Vagina (tissue), 2 donors: ENCODE results near the gene CCDC68. TPM values are rescaled to one million over a fixed set of nuclear protein-coding genes. Genes with fewer than 3 reads are reported as not detected.
A peak's percentile ranks its signal among the peaks of the same experiment; 100 is the strongest.

Experiments
- DNase-seq, 2 donors: peaks; one replicate each; pipeline ENCODE4 v3.0.0-alpha.2; 2017; ENCODE audit errors: extremely low spot score in 2 of 2
- H3K27ac ChIP-seq: fragments of 200-600 bp; sonication (generic); one replicate; pipeline ENCODE4 v1.5.1; 2019
- H3K27me3 ChIP-seq: fragments of 200-600 bp; sonication (generic); one replicate; pipeline ENCODE4 v1.5.1; 2019
- H3K36me3 ChIP-seq, 2 donors: fragments of 200-600 bp; sonication (generic); one replicate each; pipeline ENCODE4 v1.5.1; 2017 to 2019
- H3K4me1 ChIP-seq: fragments of 200-600 bp; sonication (generic); one replicate; pipeline ENCODE4 v1.5.1; 2019
- H3K4me3 ChIP-seq, 2 donors: fragments of 200-600 bp; sonication (generic); 1 replicate in 1 of 2; 2 replicates in 1 of 2; pipeline ENCODE4 v1.5.1; 2016 to 2019
- H3K9me3 ChIP-seq: fragments of 200-600 bp; sonication (generic); one replicate; pipeline ENCODE4 v1.5.1; 2019
- CTCF ChIP-seq, 3 experiments: fragments of 450-650 bp in 2 of 3; fragments of 200-600 bp in 1 of 3; sonication (generic) in 1 of 3; IDR thresholded peaks; one replicate each; pipeline ENCODE4 v1.5.1; 2017 to 2019; ENCODE audit warnings: antibody characterized with exemption in 3 of 3, mild to moderate bottlenecking in 2 of 3, moderate library complexity in 2 of 3
- POLR2A ChIP-seq, 2 donors: fragments of 450-650 bp; IDR thresholded peaks; one replicate each; pipeline ENCODE4 v1.6.1; 2017; ENCODE audit warnings: antibody characterized with exemption in 2 of 2, mild to moderate bottlenecking in 2 of 2, moderate library complexity in 2 of 2
- POLR2AphosphoS5 ChIP-seq, 2 donors: sonication (generic); formaldehyde crosslinking; IDR thresholded peaks; one replicate each; pipeline ENCODE4 v1.9.0; 2017; ENCODE audit warnings: antibody characterized with exemption in 2 of 2, mild to moderate bottlenecking in 2 of 2, low read depth in 1 of 2; ENCODE audit not compliant: insufficient read depth in 1 of 2
- intact Hi-C: fragments of 100-400 bp; cut with DNase I; formaldehyde crosslinking; loops from one replicate; pipeline ENCODE4 v1.15.1; 2023
- total RNA-seq: library from RNA; depleted of rRNA; stranded (reverse); fragments of >200 nt; gene quantifications from one replicate; pipeline ENCODE4 v1.2.3, GENCODE V29; 2016

The CCDC68 gene
- total RNA-seq, 1 donor from 2014 or later: 8.1 TPM

- H3K9me3 ChIP-seq: no peaks in the 10 kb centered on the region
- DNase-seq: no peak
- no peaks in the 10 kb centered on the region for H3K27me3 ChIP-seq
- TF ChIP-seq POLR2AphosphoS5 (IDR thresholded peaks at IDR 0.05; ENCODE audit: insufficient read depth in 1 of 2, low read depth in 1 of 2) (no peak), POLR2A (IDR thresholded peaks at IDR 0.05) (no peak), CTCF (IDR thresholded peaks at IDR 0.05) (no peak)
- H3K4me3 ChIP-seq: no peak overlapping the region
- intact Hi-C loops: no loop called here
- H3K36me3 ChIP-seq: no peaks in the 10 kb centered on the region
- no peak overlapping the region for H3K27ac ChIP-seq
- H3K4me1 ChIP-seq: no peaks in the 10 kb centered on the region
Measured at GRCh38 chr18:54947091-54947490, 12.2 kb downstream of the CCDC68 start.

- no peaks in the 10 kb centered on the region for H3K36me3 ChIP-seq
- TF ChIP-seq POLR2AphosphoS5 (IDR thresholded peaks at IDR 0.05; ENCODE audit: insufficient read depth in 1 of 2, low read depth in 1 of 2) (peak in 1 of 2 donors; percentile 78), POLR2A (IDR thresholded peaks at IDR 0.05) (no peak), CTCF (IDR thresholded peaks at IDR 0.05) (no peak)
- intact Hi-C loops: no loop called here
- no peak for DNase-seq
- H3K9me3 ChIP-seq: no peaks in the 10 kb centered on the region
- no peak overlapping the region for H3K27ac ChIP-seq
- H3K27me3 ChIP-seq: no peaks in the 10 kb centered on the region
- H3K4me3 ChIP-seq: peak overlapping the region in 1 of 2 donors; percentile 31
- no peaks in the 10 kb centered on the region for H3K4me1 ChIP-seq
Measured at GRCh38 chr18:54946149-54946581, 13.1 kb downstream of the CCDC68 start.

GRCh38 chr18:54945576-54946125 is 13.6 kb downstream of the CCDC68 start:
- H3K27ac ChIP-seq: peak overlapping the region; percentile 12
- no peak for TF ChIP-seq POLR2AphosphoS5 (IDR thresholded peaks at IDR 0.05; ENCODE audit: insufficient read depth in 1 of 2, low read depth in 1 of 2)
- no peak for TF ChIP-seq CTCF (IDR thresholded peaks at IDR 0.05)
- no peaks in the 10 kb centered on the region for H3K9me3 ChIP-seq
- H3K4me1 ChIP-seq: no peaks in the 10 kb centered on the region
- no peak overlapping the region for H3K4me3 ChIP-seq
- no peaks in the 10 kb centered on the region for H3K36me3 ChIP-seq
- intact Hi-C loops: no loop called here
- no peaks in the 10 kb centered on the region for H3K27me3 ChIP-seq
- no peak for DNase-seq

GRCh38 chr18:54942569-54942968 is 16.7 kb downstream of the CCDC68 start:
- TF ChIP-seq POLR2AphosphoS5 (IDR thresholded peaks at IDR 0.05; ENCODE audit: insufficient read depth in 1 of 2, low read depth in 1 of 2) (no peak), POLR2A (IDR thresholded peaks at IDR 0.05) (no peak), CTCF (IDR thresholded peaks at IDR 0.05) (no peak)
- Histone ChIP-seq H3K4me3 (no peak overlapping the region), H3K27ac (no peak overlapping the region), H3K9me3 (no peaks in the 10 kb centered on the region), H3K36me3 (no peaks in the 10 kb centered on the region), H3K27me3 (no peaks in the 10 kb centered on the region), H3K4me1 (no peaks in the 10 kb centered on the region)
- intact Hi-C loops: no loop called here
- no peak for DNase-seq

GRCh38 chr18:54942144-54942543 is 17.1 kb downstream of the CCDC68 start:
- H3K27me3 ChIP-seq: no peaks in the 10 kb centered on the region
- no peaks in the 10 kb centered on the region for H3K36me3 ChIP-seq
- TF ChIP-seq POLR2A (IDR thresholded peaks at IDR 0.05): no peak
- TF ChIP-seq POLR2AphosphoS5 (IDR thresholded peaks at IDR 0.05; ENCODE audit: insufficient read depth in 1 of 2, low read depth in 1 of 2): no peak
- no peak for TF ChIP-seq CTCF (IDR thresholded peaks at IDR 0.05)
- H3K4me3 ChIP-seq: no peak overlapping the region
- no peaks in the 10 kb centered on the region for H3K4me1 ChIP-seq
- DNase-seq: no peak
- intact Hi-C loops: no loop called here
- H3K9me3 ChIP-seq: no peaks in the 10 kb centered on the region
- H3K27ac ChIP-seq: no peak overlapping the region
